Neural progenitor cell (in vitro differentiated cells): ENCODE data around the gene C9orf72.

Experiments used
- CTCF ChIP-seq: fragments of 200-600 bp; sonication (generic); IDR thresholded peaks from 2 replicates; pipeline ENCODE4 v1.5.1; 2017; ENCODE audit warnings: antibody characterized with exemption, mild to moderate bottlenecking
- EZH2 ChIP-seq: fragments of 200-600 bp; sonication (generic); IDR thresholded peaks from 2 replicates; pipeline ENCODE4 v1.6.1; 2017; ENCODE audit warnings: antibody characterized with exemption, mild to moderate bottlenecking, moderate library complexity

DNA sequence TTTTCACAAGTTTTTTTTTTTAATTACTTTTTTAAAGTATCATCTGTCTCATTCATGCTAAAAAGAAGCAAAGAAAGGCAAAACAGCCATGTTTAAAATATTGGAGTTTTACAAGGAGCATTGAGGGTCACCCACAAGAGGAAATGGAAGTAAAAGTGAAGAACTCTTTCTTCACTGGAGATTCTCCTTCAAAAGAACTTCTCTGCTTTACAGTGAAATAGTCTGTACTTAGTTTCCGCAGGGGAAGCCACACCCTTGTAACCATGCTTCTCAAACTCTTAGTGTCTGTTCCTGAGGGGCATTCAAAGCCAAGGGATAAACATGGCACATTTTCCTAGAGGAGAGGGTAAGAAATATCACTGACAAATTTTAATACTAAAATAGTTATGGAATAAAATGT, 8.6 kb downstream of the C9orf72 start:
- TF ChIP-seq CTCF (no peak), EZH2 (no peak)
